ENCODE measurements around the gene THEM4.
A peak's percentile ranks its signal among the peaks of the same experiment; 100 is the strongest.

THEM4 gene

GRCh38 chr1:151909167-151910149, at the start of gene THEM4:
Gene THEM4 (minus strand): TSS chr1:151909511. CDS start chr1:151909458, 53 bp downstream.
- DNase-seq = peak; percentile 97

DNA sequence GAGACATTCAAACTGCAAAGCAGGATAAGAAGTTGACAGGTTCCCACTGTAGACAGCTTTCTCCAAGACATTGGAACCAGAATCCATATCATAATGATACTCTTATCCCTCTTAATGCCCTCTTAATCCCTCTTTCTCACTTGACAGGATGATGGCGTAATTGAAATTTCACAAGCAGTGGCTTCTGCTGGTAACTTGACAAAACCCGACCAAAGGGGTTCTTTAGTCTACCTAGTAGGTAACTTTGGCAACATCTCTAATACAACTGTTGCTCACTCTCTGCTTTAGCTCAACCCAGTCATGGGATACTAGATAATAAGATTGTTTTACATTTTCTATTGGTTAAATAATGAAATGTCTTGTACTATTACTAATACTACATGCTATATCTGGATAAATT, 49.6 kb upstream of the THEM4 start:
- DNase-seq = no peak

GRCh38 chr1:151956957-151957497, 47.7 kb upstream of the THEM4 start:
- DNase-seq = no peak

DNA sequence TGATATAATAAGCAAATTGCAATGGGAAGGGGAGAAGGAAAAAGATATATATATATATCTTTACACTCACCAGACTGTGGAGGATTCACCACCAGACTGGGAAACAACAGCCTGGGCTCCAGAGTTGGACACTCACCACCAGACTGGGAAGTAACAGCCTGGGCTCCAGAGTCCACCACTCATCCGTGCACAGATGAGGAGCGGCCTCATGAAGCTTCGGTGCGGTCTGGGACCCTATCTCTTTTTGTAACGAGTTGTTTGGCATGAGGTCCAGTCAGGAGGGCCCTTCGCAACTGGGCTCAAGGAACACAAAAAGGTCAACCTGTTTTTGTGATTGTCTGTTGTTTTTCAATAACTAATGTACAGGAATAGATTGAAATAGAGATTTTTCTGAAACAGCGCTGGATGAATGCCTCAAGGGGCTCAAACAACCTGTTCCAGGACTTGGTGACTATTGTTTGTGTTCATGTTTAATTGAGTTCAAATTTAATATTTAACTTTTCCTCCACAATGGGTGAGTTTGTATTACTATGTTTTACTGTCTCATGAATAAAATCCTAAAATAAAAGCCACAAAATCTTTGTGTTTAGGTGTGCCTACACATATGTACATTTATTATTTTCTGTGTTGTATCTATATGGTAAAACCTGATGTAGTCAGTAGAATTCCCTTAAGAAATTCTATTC, 44.2 kb upstream of the THEM4 start:
- DNase-seq = no peak

- no peak for DNase-seq
Measured at GRCh38 chr1:151952811-151953210, 43.5 kb upstream of the THEM4 start.

- no peak for DNase-seq
Measured at GRCh38 chr1:151949371-151950193, 40.3 kb upstream of the THEM4 start.

- no peak for DNase-seq
Measured at GRCh38 chr1:151948506-151948905, 39.2 kb upstream of the THEM4 start.

- no peak for DNase-seq
Measured at GRCh38 chr1:151947140-151947539, 37.8 kb upstream of the THEM4 start.

DNA sequence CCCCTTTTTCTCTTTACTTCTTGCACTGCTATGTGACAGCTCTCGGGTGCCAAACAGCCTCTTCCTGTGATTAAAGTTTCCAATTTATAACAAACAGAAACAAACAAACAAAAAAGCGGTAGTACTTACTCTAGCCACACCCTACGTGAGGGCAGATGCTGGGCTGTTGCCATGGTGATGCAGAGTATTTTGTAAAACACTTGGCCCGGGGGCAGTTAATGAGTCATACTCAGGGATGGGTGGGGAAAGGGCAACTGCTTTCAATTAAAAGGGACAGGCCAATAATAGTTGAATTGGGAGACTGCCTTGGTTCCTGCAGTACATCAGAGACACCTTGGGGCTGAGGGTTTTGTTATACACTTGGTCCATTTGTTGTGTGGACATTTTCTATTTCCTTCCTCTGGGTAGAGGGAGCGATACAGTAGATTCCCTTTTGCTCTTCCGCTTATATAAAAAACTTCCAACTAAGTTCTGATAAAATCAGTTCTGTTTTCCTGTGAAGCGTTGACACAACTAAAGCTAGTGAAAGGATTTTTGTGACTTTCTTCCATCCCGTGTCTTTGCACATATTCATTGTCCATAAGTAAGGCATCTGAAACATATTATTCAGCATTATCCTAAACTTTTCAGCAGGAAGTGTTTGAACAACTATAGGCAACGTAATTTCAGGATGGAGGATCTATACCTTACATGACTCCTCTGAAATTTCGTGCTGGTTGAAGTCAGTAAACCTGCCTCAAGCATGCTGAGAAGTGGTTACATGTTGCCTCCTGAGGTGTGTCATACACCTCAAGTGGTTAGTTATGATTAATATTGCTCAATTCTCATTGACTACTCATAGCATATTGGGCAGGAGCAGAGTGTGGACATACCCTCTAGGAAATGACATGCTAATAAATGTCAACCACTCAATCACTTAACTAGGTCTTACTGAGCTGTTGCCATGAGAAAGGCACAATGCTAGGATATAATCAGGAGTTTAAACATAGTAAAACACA, 36.7 kb upstream of the THEM4 start:
- peak; percentile 79 for DNase-seq

GRCh38 chr1:151944857-151945575, 35.7 kb upstream of the THEM4 start:
- no peak for DNase-seq

GRCh38 chr1:151944126-151944856, 35.0 kb upstream of the THEM4 start:
- no peak for DNase-seq

DNA sequence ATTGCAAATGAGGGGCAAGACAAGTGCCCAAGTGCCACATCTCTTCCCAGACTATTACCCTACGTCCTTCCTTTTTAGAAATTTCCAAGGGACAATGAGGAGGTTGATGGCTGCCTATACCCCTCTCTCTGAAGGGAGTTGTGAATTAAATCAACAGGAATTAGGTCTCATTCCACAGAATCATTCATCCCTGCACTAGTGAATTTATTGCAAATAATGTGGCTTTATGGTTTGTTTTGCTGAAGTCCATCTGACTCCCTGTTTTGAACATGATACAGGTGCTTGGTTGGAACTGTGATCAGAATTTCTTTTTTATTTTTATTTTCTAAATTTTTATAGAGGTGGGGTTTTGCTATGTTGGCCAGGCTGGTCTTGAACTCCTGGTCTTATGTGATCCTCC, 34.3 kb upstream of the THEM4 start:
- no peak for DNase-seq

DNA sequence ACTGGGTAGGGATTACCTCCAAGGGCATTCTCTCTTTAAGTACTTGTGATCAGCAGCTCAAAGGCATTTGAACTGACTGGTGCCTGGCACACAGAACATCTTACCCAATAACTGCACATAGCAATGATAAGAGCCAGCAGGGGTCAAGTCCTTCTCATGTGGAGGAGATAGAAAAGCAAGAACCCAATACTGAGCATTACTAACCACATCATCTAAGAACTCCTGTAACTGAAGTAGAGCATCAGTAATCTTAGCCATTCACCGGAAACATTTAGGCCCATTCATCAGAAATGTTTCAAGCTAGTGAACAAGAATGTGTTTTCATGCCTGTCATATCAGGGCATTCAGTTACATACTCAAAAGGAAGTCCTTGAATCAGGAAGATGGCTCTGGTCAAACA, 33.6 kb upstream of the THEM4 start:
- DNase-seq = no peak

- DNase-seq = no peak
Measured at GRCh38 chr1:151940541-151940940, 31.2 kb upstream of the THEM4 start.

DNA sequence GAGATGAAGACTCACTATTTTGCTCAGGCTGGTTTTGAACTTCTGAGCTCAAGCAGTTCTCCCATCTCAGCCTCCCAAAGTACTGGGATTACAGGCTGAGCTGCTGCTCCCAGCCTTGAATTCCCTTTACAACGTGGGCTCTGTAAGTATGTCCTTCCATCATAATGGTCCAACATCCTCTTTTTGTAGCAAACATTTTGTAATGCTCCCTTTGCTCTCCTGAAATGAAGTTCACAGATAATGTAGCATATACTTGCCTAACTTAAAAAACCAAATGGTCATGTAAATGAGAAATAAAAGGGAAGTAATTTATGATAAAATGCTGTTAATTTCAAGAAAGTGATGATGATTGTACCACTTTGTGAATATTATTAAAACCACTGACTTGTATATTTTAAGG, 30.5 kb upstream of the THEM4 start:
- DNase-seq = no peak

DNA sequence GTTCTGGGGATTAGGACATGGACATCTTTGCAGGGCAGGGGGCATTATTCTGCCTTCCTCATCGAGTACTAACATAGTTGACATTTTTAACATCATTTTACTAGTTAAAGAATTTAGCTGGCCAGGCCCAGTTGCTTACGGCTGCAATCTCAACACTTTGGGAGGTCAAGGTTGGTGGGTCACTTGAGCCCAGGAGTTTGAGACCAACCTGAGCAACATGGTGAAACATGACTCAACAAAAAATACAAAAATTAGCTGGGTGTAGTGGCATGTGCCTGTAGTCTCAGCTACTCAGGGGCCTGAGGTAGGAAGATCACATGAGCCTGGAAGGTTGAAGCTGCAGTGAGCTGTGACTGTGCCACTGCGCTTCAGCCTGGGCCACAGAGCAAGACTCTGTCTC, 29.8 kb upstream of the THEM4 start:
- no peak for DNase-seq

GRCh38 chr1:151936653-151937052, 27.3 kb upstream of the THEM4 start:
- no peak for DNase-seq

GRCh38 chr1:151935894-151936602, 26.7 kb upstream of the THEM4 start:
- DNase-seq = no peak

GRCh38 chr1:151935154-151935553, 25.8 kb upstream of the THEM4 start:
- DNase-seq = no peak
